GM21390 (cell line): ENCODE data around the gene STK11IP.

ENCODE experiments used
- ATAC-seq: cut with Tn5 transposase; IDR thresholded peaks from one replicate; pipeline ENCODE4 v1.9.1; 2021; ENCODE audit not compliant: unreplicated experiment

Gene STK11IP

GRCh38 chr2:219614076-219614860 lies 16.6 kb downstream of the STK11IP start:
- no peak for ATAC-seq

DNA sequence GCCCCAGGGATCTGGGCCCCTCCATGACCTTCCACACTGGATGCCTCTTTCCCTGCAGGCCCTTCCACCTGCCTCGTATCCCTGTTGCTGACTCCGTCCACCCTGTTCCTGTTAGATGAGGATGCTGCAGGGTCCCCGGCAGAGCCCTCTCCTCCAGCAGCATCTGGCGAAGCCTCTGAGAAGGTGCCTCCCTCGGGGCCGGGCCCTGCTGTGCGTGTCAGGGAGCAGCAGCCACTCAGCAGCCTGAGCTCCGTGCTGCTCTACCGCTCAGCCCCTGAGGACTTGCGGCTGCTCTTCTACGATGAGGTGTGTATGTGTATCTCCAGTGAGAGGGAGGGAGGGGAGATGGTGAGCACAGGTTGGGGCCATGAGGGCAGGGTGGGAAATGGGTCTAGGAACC lies 17.4 kb downstream of the STK11IP start:
- ATAC-seq = no peak

DNA sequence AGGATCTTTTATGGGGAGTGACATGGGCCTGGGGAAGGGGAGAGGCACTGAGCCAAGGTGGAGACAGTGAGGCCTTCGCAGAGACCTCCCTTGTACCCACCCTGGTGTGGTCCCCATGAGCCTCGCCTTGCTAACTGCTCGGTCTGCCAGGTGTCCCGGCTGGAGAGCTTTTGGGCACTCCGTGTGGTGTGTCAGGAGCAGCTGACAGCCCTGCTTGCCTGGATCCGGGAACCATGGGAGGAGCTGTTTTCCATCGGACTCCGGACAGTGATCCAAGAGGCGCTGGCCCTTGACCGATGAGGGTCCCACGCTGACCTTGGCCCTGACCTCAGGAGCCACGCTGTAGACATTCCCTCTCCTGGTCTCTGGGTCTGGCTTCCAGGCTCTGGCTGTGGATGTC lies 18.2 kb downstream of the STK11IP start:
- ATAC-seq = no peak

DNA sequence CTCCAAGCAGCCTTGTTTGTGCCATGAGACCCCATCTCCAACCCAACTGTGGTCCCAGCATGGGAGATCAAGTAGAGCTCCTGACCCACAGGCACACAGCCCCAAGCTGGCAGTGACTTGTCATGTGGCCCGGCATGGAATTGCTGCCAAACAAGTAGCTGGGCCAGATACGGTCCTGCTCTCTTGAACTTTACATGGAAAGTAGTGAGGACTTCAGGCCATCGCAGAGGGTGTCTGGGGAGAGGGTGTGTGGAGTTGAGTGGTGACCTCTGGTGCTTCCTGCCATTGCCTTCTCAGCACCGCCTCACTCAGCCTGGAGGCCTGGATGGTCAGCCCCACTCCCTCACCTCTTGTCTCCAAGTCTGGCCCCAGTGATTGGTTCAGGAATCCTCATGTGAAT lies 18.9 kb downstream of the STK11IP start:
- ATAC-seq = no peak

- ATAC-seq = no peak
These were observed 21.1 kb downstream of the STK11IP start for GRCh38 chr2:219618733-219619122.

DNA sequence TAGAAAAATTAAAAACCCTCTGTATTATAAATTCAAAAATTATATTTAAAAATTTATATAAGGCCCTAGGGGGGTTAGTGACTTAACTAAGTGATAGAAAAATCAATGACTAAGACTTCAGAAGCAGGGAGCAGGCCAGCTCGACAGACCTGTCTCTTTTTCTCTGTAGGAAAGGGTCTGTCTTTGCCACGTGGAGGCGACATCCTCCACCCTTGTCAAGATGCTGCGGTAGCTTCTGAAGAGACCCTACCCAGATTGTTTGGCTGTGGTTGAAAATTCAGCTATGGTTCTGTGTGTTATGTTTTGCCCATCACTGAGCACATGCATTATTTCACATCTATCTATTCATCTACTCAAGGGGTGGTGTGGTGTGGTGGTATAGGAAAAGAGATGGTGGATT lies 21.6 kb downstream of the STK11IP start:
- no peak for ATAC-seq

DNA sequence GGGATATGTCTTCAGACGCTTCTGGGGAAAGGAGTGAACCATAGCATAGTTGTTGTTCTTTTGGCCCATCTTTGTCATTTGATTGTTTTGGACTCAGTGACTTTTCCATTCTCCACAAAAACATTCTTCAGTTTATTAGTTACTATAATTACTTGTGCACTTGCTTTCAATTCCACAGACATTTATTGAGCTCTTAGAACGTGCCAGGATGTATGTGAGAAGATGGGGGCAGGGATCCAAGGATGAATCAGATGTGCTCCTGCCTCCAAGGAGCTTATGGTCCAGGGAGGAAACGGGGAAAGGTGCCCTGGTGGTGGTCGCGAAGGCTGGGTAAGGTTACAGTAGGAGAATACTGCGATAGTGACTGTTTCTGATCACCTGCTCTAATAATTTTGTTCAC lies 22.9 kb downstream of the STK11IP start:
- ATAC-seq = no peak

DNA sequence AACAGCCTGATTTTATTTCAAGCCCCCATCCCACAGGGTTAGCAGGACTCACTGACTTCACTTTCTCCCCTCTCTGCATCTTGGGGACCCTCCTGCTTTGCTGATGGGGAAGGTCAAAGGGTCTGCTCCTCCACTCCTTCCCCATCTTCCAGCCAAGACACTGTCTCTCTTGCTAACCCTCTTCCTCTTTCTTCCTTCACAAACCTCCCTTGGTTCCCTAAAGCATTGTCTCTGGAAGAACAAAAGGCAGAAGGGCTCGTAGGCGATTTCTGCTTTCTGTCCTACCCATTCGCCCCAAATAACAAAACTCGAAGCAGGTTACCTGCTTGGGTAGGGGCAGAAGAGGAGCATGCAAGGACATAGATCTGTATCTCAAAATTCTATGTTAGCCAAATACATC lies 24.3 kb downstream of the STK11IP start:
- no peak for ATAC-seq

DNA sequence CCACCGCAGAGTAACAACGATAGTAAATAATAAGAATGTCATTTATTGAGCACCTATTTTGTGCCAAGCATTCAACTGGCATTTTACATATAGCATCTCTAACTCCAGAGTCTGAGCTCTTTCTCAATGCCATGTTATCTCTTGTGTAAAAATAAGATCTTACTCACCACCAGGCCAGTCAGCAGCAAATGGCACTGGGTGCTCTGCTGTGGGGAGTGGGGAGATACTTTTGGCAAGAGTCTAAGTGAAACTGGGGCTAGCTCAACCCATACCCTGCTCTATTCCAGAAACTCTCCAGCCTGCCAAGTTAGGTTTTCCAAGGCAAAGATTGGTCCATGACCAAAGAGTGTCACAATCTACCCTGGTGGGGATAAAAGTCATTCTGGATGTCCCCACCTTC lies 24.8 kb downstream of the STK11IP start:
- no peak for ATAC-seq

- ATAC-seq = no peak
These were observed 26.9 kb downstream of the STK11IP start for GRCh38 chr2:219624565-219624964.

GRCh38 chr2:219625179-219625578 lies 27.5 kb downstream of the STK11IP start:
- ATAC-seq = no peak

DNA sequence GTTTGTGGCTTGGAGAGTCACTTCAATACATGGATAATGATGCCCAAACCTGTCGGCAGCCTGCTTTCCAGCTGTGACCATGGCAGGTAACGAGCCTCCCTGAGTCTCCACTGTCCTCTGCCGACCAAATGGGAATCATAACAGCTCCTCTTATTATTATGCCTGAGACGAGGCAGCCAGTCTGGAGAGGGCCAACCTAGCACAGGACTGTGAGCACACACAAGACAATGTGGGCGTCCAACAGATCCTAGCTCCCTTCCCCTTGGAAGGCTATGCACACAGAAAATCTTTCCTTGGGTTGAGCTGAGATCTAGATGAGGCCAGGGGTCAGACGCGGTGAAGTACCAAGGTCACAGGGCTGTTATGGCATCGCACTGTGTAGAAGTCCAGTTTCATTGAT lies 28.9 kb downstream of the STK11IP start:
- ATAC-seq = no peak

GRCh38 chr2:219627103-219628100 lies 29.7 kb downstream of the STK11IP start, which contains the start of gene SLC4A3:
Gene SLC4A3 (plus strand): TSS chr2:219627630. CDS start chr2:219627993, 363 bp downstream.
- ATAC-seq = no peak

- no peak for ATAC-seq
These were observed 30.8 kb downstream of the STK11IP start for GRCh38 chr2:219628235-219628985.

- no peak for ATAC-seq
These were observed 31.6 kb downstream of the STK11IP start for GRCh38 chr2:219628986-219629901.

DNA sequence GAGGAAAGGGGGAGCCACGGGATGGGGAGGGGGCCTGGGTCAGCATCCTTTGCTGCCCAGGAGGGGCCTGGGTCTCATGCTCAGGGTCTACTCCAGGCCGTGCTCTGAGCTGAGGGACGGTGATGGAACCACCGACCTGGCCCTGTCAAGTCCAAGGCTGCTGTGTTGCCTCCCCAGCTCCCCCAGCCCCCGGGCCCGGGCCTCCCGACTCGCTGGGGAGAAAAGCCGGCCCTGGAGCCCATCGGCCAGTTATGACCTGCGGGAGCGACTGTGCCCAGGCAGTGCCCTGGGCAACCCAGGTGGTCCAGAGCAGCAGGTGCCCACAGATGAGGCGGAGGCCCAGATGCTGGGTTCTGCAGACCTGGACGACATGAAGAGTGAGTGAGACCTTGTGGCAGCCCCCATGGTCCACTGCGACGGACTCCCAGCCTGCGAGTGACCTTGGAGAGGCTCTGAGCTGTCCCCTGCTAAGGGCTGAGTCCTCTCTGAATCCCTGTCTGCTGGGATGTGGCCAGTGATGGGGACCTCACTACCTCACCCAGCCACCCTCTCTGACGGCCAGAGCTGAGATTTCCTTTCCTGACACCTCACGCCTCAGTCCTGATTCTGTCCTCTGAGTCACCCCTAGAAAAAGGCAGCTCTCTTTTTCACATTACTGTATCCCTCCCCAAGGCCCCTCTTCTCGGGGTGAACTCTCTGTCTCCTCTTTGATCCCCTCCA lies 32.5 kb downstream of the STK11IP start:
- no peak for ATAC-seq

GRCh38 chr2:219630770-219631405 lies 33.2 kb downstream of the STK11IP start:
- ATAC-seq = no peak

- ATAC-seq = no peak
These were observed 33.8 kb downstream of the STK11IP start for GRCh38 chr2:219631406-219631891.
